ENCODE measurements around the gene OR5L2. TPM values are rescaled to one million over a fixed set of nuclear protein-coding genes. Genes with fewer than 3 reads are reported as not detected.

The OR5L2 gene
- total and polyA plus RNA-seq, 9 of the 15 experiments (the other 6 are each of a cell fraction or from before 2014, with no cell fraction given) = not detected

DNA sequence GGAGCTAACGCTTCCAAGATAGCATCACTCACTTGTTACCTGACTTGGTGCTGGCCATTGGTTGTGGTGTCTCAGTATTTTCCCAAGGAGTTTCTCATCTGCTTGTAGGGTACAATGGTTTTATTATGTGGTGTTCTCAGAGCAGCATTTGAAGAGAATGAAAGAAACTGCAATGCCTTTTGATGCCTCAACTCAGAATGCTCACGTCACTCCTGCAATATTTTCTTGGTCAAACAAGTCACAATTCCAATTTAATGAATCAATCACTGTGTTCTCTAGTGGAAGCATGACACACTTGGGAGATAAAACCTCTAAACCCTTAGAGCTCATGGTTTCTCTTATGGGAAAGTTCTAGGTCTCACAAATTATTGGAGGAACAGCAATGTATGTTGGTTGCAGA, 33.7 kb upstream of the OR5L2 start (continued):
- TF ChIP-seq, protein P1, sequence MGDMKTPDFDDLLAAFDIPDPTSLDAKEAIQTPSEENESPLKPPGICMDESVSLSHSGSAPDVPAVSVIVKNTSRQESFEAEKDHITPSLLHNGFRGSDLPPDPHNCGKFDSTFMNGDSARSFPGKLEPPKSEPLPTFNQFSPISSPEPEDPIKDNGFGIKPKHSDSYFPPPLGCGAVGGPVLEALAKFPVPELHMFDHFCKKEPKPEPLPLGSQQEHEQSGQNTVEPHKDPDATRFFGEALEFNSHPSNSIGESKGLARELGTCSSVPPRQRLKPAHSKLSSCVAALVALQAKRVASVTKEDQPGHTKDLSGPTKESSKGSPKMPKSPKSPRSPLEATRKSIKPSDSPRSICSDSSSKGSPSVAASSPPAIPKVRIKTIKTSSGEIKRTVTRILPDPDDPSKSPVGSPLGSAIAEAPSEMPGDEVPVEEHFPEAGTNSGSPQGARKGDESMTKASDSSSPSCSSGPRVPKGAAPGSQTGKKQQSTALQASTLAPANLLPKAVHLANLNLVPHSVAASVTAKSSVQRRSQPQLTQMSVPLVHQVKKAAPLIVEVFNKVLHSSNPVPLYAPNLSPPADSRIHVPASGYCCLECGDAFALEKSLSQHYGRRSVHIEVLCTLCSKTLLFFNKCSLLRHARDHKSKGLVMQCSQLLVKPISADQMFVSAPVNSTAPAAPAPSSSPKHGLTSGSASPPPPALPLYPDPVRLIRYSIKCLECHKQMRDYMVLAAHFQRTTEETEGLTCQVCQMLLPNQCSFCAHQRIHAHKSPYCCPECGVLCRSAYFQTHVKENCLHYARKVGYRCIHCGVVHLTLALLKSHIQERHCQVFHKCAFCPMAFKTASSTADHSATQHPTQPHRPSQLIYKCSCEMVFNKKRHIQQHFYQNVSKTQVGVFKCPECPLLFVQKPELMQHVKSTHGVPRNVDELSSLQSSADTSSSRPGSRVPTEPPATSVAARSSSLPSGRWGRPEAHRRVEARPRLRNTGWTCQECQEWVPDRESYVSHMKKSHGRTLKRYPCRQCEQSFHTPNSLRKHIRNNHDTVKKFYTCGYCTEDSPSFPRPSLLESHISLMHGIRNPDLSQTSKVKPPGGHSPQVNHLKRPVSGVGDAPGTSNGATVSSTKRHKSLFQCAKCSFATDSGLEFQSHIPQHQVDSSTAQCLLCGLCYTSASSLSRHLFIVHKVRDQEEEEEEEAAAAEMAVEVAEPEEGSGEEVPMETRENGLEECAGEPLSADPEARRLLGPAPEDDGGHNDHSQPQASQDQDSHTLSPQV (IDR thresholded peaks at IDR 0.05) = no peak
- no peak for TF ChIP-seq MAFK (IDR thresholded peaks at IDR 0.05; ENCODE audit: low read length)
- TF ChIP-seq, protein P2, sequence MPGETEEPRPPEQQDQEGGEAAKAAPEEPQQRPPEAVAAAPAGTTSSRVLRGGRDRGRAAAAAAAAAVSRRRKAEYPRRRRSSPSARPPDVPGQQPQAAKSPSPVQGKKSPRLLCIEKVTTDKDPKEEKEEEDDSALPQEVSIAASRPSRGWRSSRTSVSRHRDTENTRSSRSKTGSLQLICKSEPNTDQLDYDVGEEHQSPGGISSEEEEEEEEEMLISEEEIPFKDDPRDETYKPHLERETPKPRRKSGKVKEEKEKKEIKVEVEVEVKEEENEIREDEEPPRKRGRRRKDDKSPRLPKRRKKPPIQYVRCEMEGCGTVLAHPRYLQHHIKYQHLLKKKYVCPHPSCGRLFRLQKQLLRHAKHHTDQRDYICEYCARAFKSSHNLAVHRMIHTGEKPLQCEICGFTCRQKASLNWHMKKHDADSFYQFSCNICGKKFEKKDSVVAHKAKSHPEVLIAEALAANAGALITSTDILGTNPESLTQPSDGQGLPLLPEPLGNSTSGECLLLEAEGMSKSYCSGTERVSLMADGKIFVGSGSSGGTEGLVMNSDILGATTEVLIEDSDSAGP (CRISPR knock-in tag; IDR thresholded peaks at IDR 0.05) = no peak
- TF ChIP-seq, protein P3, sequence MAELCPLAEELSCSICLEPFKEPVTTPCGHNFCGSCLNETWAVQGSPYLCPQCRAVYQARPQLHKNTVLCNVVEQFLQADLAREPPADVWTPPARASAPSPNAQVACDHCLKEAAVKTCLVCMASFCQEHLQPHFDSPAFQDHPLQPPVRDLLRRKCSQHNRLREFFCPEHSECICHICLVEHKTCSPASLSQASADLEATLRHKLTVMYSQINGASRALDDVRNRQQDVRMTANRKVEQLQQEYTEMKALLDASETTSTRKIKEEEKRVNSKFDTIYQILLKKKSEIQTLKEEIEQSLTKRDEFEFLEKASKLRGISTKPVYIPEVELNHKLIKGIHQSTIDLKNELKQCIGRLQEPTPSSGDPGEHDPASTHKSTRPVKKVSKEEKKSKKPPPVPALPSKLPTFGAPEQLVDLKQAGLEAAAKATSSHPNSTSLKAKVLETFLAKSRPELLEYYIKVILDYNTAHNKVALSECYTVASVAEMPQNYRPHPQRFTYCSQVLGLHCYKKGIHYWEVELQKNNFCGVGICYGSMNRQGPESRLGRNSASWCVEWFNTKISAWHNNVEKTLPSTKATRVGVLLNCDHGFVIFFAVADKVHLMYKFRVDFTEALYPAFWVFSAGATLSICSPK (IDR thresholded peaks at IDR 0.05; ENCODE audit: borderline replicate concordance) = no peak
- no peak for TF ChIP-seq SAP30 (IDR thresholded peaks at IDR 0.05; ENCODE audit: borderline replicate concordance, insufficient read depth, low read depth, low read length, poor library complexity, severe bottlenecking)
- TF ChIP-seq MCM2 (IDR thresholded peaks at IDR 0.05; ENCODE audit: low read depth) = no peak
- TF ChIP-seq, protein P4, sequence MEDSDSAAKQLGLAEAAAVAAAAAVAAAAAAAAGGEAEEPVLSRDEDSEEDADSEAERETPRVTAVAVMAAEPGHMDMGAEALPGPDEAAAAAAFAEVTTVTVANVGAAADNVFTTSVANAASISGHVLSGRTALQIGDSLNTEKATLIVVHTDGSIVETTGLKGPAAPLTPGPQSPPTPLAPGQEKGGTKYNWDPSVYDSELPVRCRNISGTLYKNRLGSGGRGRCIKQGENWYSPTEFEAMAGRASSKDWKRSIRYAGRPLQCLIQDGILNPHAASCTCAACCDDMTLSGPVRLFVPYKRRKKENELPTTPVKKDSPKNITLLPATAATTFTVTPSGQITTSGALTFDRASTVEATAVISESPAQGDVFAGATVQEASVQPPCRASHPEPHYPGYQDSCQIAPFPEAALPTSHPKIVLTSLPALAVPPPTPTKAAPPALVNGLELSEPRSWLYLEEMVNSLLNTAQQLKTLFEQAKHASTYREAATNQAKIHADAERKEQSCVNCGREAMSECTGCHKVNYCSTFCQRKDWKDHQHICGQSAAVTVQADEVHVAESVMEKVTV (CRISPR knock-in tag; IDR thresholded peaks at IDR 0.05) = no peak
- no peak for TF ChIP-seq MAFF (IDR thresholded peaks at IDR 0.05; ENCODE audit: low read length)
- no peak for TF ChIP-seq CREM (IDR thresholded peaks at IDR 0.05; ENCODE audit: low read depth)
- TF ChIP-seq, protein P5, sequence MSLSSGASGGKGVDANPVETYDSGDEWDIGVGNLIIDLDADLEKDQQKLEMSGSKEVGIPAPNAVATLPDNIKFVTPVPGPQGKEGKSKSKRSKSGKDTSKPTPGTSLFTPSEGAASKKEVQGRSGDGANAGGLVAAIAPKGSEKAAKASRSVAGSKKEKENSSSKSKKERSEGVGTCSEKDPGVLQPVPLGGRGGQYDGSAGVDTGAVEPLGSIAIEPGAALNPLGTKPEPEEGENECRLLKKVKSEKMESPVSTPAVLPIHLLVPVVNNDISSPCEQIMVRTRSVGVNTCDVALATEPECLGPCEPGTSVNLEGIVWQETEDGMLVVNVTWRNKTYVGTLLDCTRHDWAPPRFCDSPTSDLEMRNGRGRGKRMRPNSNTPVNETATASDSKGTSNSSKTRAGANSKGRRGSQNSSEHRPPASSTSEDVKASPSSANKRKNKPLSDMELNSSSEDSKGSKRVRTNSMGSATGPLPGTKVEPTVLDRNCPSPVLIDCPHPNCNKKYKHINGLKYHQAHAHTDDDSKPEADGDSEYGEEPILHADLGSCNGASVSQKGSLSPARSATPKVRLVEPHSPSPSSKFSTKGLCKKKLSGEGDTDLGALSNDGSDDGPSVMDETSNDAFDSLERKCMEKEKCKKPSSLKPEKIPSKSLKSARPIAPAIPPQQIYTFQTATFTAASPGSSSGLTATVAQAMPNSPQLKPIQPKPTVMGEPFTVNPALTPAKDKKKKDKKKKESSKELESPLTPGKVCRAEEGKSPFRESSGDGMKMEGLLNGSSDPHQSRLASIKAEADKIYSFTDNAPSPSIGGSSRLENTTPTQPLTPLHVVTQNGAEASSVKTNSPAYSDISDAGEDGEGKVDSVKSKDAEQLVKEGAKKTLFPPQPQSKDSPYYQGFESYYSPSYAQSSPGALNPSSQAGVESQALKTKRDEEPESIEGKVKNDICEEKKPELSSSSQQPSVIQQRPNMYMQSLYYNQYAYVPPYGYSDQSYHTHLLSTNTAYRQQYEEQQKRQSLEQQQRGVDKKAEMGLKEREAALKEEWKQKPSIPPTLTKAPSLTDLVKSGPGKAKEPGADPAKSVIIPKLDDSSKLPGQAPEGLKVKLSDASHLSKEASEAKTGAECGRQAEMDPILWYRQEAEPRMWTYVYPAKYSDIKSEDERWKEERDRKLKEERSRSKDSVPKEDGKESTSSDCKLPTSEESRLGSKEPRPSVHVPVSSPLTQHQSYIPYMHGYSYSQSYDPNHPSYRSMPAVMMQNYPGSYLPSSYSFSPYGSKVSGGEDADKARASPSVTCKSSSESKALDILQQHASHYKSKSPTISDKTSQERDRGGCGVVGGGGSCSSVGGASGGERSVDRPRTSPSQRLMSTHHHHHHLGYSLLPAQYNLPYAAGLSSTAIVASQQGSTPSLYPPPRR (CRISPR knock-in tag; IDR thresholded peaks at IDR 0.05; ENCODE audit: borderline replicate concordance) = no peak
- no peak for TF ChIP-seq STAT5A (IDR thresholded peaks at IDR 0.05; ENCODE audit: borderline replicate concordance, low read length)
